GM19035 (cell line): ENCODE measurements around the gene ACTMAP.
"Not testable (repeated sequence)": the region's sequence is repeated elsewhere in the genome, so short reads cannot be mapped to it uniquely, and the experiment has no call there.

Source experiments
- ATAC-seq: cut with Tn5 transposase; IDR thresholded peaks from one replicate; pipeline ENCODE4 v1.9.1; 2021; ENCODE audit not compliant: unreplicated experiment

The ACTMAP gene

DNA sequence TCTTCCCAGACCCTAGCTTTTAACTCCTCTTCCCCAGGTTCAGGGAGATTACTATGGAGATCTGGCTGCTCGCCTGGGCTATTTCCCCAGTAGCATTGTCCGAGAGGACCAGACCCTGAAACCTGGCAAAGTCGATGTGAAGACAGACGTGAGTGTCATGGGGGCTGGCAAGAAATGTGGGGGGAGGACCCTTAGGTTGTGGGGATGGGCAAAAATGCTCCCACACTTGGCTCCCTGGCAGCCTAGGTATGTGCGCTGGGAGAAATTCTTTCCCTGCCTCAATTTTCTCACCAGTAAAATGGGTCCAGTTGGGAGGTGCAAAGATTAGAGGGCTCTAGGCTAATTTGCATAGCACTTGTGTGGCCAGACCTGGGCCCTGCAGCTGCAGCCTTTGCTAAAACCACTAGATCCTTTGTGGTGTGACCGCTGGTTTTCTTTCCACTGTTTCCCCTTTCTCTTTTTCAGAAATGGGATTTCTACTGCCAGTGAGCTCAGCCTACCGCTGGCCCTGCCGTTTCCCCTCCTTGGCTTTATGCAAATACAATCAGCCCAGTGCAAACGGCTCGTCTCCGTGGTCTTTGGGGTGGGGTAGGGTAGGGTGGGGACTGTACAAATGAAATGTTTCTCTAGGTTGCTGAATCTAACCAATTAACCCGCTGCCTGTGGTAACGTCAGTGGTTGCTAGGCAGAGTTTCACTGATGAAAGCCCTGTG, 26.8 kb upstream of the ACTMAP start:
- peak; percentile 68 for ATAC-seq

DNA sequence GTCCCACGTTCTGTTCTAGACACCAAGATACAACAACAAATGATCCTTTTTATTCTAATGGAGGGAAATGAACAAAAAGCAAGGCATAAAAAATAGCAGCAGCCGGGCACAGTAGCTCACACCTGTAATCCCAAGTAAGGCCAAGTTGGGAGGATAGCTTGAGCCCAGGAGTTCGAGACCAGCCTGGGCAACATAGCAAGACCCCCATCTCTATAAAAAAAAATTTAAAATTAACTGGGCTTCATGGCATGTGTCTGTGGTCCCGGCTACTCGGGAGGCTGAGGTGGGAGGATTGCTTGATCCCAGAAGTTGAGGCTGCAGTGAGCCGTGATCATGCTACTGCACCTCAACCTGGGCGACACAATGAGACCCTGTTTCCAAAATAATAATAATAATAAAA, 26.1 kb upstream of the ACTMAP start:
- no peak for ATAC-seq

DNA sequence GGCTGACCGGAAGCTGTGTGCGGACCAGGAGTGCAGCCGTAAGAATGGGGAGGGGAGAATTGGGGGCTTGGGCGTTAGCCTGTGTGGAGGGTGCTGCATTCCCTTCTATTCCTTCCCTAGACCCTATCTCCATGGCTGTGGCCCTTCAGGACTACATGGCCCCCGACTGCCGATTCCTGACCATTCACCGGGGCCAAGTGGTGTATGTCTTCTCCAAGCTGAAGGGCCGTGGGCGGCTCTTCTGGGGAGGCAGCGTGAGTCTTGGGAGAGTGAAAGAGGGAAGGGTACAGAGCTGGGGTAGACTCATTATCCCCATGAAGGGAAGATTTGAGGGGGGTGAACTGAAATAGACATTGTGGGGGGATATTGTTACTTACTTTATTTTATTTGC, 25.4 kb upstream of the ACTMAP start:
- no peak for ATAC-seq

DNA sequence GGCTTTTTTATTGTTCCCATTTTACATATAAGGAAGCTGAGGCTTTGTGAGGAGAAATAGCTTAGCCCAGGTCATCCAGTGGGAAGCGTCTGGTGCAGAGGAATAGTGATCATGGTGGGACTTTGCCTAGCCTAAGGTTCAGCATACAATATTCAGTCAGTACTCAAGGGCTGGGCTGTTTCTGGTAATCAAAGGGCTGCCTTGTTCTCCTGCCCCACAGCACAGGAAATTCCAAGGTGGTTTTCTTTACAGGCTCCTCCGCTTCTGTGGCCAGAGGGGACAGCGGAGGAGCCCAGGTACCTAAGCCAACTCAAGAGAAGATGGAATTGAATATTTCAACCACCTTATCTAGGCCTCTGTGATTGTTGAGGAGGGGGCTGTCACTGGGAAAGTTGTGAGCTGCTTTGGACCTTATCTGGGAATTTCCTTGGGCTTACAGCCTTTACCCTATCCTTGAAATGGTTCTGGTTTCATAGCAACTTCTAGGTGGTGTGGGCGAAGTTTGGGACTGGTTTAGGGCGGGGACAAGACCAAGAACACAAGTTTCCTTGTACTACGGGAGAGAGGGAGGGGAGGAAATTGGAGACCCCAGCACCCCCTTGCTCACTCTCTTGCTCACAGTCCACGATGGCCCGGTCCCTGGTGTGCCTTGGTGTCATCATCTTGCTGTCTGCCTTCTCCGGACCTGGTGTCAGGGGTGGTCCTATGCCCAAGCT, 24.8 kb upstream of the ACTMAP start, which contains the start of gene MIA:
TSS of gene MIA (plus strand) at position 606 of the 716 bp plus-strand sequence. CDS start at position 628, 22 bp downstream.
- no peak for ATAC-seq

DNA sequence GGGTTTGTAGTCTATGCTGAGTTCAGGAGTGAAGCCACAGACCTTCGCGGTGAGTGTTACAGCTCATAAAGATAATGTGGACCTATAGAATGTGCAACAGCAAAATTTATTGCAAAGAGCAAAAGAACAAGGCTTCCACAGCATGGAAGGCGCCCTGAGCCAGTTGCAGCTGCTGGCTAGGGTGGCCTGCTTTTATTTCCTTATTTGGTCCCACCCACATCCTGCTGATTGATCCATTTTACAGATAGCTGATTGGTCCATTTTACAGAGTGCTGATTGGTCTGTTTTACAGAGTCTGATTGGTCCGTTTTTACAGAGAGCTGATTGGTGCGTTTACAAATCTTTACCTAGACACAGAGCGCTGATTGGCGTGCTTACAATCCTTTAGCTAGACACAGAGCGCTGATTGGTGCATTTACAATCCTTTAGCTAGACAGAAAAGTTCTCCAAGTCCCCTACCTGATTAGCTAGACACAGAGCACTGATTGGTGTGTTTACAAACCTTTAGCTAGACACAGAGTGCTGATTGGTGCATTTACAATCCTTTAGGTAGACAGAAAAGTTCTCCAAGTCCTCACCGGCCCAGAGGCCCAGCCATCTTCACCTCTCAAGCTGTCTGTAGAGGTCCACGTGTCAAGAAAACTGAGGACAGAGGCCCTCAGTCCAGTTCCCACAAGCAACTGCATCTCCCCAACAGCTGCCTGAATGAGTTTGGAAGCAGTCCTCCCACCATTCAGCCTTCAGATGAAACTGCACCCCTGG, 21.0 kb upstream of the ACTMAP start:
- ATAC-seq = not testable (repeated sequence)

DNA sequence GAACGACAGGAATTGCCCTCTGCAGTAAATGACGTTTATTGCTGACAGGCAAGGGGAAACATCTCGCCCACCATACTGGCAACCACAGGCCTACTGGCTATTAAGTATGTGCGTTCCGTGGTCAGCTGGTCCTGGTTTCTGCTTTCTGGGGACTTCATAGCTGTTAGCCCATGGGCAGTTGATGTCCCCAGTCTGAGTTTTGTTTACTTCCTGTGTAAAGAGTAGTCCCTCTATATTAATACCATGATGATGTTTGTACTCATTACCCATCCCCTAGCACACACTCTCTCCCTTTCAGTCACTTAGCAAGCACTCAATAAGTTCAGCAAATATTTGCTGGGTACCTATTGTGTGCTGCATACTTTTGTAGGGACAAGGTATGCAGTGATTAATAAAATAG, 18.6 kb upstream of the ACTMAP start:
- ATAC-seq = no peak

DNA sequence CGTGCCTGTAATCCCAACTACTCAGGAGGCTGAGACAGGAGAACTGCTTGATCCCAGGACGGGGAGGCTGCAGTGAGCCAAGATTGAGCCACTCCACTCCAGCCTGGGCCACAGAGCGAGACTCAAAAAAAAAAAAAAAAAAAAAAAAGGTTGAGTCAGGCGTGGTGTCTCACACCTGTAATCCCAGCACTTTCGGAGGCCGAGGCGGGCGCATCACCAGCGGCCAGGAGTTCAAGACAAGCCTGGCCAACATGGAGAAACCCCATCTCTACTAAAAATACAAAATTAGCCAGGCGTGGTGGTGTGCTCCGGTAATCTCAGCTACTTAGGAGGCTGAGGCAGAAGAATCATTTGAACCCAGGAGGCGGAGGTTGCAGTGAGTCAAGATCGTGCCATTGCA, 16.1 kb upstream of the ACTMAP start:
- not testable (repeated sequence) for ATAC-seq

DNA sequence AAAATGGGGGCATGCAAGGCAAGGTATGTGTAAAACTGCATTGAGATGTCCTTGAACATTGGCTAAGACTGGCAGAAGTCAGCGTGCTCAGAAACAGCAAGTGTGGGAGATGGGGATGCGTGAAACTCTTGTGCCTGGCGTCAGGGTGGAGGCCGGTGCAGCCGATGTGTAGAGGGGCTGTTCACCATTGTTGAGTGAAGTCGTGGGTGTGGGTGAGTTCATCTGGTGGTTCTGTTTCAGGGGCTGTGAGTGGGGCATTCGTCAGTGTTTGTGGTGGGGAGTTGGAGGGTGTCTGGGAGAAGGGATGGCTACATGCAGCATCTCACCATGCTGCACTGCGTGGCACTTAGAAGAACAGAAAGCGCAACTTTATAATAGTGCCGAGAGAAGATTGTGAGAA, 13.7 kb upstream of the ACTMAP start:
- ATAC-seq = no peak

DNA sequence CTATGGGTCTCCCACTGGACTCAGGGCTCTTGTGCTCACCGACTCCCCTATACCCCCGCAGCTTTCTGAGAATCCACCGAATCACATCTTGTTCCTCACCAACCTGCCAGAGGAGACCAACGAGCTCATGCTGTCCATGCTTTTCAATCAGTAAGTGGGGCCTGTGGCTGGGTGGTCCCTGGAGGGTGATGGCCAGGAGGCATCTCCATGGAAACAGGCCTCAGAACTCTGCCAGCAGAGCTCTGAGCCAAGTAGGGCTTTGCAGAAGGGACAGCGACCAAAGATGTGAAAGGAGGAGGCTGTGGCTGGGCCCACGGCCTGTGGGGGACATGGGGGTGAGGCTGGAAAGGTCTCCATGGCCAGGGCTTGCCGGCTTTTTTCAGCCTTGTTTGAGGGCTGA, 13.2 kb upstream of the ACTMAP start:
- ATAC-seq = no peak

DNA sequence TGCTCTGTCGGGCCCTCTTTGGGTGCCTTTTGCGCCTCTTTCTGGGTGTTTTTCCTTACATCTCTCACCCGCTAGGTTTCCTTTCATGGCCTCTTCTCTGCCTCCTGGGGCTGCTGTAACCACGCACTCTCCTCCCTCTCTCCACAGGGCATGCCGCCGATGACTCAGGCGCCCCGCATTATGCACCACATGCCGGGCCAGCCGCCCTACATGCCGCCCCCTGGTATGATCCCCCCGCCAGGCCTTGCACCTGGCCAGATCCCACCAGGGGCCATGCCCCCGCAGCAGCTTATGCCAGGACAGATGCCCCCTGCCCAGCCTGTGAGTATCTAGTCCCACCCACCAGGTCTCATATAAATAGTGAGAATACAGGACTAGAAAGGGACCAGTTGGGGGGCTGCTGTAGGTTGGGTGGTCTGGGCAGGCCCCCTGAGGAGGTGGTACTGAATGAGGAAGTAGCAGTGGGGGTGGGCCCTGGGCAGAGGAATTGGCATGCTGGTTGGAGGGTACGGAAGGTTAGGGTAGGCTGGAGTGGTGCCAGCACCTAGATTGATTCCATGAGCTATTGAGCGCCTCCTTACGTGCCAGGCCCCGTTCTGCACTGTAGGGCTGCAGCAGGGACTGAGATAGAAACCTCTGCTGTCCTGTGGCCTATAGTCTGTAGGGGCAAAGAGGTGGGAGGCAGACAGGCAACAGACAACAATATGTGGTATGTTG, 12.6 kb upstream of the ACTMAP start:
- ATAC-seq = no peak

DNA sequence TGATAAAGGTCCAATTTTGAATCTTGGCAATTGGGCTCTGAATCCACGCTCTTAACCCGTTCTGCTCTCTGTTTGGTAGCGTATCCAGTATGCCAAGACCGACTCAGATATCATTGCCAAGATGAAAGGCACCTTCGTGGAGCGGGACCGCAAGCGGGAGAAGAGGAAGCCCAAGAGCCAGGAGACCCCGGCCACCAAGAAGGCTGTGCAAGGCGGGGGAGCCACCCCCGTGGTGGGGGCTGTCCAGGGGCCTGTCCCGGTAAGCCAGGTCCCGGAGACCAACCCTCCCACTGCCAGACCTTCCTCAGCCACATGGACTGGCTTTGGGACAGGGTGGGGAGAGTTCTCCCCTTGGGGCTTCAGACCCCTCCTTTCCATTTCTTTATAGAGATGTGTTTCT, 9.1 kb upstream of the ACTMAP start:
- ATAC-seq = no peak

DNA sequence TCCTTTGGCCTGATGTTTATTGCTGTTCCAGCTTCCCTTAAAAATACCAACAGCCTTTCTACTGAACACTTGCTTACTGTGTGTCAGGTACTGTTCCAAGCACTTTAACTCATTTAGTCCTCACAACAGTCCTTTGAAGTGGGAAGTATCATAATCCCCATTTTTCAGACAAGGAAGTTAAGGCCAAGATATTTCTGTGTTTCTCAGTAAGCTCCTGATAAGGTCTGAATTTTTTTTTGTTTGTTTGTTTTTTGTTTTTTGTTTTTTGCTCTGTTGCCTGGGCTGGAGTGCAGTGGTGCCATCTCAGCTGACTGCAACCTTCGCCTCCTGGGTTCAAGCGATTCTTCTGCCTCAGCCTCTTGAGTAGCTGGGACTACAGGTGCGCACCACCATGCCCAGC, 8.2 kb upstream of the ACTMAP start:
- ATAC-seq = no peak

DNA sequence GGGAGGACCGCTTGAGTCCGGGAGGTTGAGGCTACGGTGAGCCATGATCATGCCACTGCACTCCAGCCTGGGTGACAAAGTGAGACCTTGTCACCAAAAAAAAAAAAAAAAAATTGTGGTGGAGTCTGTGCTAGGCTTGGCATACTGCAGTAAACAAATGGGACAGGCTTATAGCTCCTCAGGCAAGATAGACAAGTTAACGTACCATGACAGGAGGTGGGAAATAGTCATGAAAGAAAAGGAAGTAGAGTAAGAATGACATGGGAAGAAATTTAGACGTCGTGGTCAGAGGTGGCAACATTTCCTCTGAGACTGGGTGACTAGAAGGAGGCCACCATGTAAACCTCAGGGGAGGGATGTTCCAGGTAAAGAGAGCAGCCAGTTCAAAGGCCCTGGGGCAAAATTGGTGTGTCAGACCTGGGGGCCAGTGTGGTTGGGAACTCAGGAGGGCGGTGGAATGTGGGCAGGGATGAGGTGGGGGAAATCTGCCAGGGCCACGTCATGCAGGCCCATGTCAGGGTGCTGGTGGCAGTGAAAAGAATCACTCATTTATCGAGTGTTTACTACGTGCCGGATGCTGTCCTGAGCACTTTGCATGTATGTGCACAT, 6.3 kb upstream of the ACTMAP start:
- ATAC-seq = no peak

DNA sequence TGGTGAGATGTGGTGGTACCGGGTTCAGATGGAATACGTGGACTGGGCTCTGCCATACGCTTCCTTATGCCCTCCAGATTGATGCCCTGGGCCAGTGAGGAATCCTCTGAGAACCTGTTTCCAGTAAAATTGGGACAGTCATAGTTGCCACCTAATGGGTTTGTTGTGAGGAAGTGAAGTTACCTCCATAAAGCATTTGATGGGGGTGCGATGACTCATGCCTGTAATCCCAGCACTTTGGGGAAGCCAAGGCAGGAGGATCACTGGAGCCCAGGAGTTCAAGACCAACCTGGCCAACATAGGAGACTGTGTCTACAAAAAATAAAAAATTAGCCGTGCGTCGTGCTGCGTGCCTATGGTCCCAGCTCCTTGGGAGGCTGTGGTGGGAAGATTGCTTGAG, 5.5 kb upstream of the ACTMAP start:
- no peak for ATAC-seq

DNA sequence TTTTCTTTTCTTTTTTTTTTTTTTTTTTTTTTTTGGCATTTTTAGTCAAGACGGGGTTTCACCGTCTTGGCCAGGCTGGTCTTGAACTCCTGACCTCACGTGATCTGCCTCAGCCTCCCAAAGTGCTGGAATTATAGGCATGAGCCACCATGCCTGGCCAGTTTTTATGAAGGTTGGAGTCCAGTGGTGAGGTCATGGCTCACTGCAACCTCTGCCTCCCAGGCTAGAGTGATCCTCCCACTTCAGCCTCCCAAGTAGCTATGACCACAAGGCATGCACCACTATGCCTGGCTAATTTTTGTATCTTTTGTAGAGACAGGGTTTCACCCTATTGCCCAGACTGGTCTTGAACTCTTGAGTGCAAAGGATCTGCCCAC, 5.0 kb upstream of the ACTMAP start:
- no peak for ATAC-seq

DNA sequence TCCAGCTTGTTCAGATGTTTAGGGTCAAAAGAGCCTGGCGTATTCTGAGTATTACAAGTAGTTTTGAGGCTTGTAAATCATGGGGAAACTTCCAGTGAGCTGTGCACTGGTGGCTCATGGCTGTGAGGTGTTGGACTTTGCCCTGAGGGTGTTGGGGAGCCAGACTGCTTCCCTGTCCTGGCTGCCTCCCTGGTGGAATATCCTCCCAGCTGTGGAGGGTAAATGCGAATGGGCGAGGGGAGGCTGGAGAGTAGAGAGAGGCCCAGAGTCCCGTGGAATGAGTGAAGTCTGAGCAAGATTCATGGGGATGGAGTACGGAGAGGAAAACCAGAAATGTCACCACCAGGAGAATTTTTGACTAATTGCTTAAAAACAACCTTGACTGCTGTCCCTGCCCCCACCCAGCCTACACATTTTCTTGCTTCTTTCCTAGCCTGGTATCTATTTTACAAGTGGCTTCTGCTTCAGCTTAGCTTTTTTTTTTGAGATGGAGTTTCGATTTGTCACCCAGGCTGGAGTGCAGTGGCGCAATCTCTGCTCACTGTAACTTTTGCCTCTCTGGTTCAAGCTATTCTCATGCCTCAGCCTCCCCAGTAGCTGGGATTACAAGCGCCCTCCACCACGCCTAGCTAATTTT, 4.5 kb upstream of the ACTMAP start:
- no peak for ATAC-seq

DNA sequence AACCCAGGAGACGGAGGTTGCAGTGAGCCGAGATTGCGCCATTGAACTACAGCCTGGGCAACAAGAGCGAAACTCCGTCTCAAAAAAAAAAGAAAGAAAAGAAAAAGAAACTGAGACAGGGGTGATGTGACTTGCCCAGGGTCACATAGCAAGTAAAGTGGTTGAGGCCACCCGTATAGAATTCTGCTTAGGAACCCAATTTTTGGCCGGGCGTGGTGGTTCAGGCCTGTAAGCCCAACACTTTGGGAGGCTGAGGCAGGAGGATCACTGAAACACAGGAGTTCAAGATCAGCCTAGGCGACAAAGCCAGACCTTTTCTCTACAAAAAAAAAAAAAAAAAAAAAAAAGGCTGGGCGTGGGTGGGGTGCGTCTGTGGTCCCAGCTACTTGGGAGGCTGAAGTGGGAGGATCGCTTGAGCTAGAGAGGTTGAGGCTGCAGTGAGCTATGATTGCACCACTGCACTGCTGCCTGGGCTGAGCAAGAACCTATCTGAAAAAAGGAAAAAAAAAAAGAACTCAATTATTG, 2.0 kb upstream of the ACTMAP start:
- ATAC-seq = no peak

DNA sequence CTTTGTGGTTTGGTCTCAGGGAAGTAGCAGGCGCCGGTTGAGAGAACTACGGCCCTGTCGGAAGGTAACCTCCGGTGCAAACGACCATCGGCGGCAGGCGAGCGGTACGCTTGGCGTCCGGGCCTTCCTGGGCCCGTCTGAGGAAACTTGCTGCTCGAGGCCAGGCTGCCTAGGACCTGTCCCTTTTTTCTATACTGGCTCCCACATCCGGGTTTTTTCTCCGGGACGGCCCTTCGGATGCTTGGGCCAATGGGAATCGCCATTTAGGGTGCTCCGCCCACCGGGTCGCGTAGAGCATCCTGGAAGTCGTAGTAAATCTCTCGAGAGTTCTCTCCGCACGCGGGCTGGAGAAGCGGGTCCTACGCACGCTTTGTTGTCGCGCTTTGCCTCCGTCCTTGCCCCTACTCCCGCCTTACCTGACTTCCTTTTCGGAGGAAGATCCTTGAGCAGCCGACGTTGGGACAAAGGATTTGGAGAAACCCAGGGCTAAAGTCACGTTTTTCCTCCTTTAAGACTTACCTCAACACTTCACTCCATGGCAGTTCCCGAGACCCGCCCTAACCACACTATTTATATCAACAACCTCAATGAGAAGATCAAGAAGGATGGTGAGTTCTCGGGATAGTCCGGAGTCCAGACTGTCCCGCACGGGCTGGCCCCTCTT, 729 bp upstream of the ACTMAP start, which contains the start of gene SNRPA:
TSS of gene SNRPA (plus strand) at position 330 of the 664 bp plus-strand sequence. CDS start at position 536, 206 bp downstream.
- ATAC-seq = peak; percentile 54

DNA sequence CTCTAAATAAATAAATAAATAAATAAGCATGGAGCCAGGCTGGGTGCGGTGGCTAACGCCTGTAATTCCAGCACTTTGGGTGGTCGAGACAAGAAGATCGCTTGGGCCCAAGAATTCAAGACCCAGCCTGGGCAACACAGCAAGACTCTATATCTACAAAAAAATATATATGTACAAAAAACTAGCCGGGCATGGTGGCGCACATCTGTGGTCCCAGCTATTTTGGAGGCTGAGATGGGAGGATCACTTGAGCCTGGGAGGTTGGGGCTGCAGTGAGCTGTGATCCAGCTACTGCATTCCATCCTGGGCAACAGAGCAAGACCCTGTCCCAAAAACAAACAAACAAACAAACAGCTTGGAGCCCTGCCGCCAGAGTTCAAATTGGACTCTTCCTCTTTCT, 2.7 kb downstream of the ACTMAP start:
- no peak for ATAC-seq

DNA sequence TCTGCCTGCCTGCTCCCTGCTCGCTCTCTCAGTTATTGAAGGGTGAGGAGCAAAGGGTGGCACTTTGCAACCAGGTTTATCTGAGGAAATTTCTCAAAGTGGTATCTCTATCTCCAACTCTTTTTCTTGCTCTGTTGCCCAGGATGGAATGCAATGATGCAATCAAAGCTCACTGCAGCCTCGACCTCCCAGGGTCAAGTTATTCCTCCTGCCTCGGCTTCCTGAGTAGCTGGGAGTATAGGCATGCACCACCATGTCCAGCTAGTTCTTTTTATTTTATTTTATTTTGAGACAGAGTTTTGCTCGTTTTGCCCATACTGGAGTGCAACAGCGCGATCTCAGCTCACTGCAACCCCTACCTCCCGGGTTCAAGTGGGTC, 4.9 kb downstream of the ACTMAP start:
- ATAC-seq = no peak
